SK-N-SH treated with all-trans-retinoic acid at 6 μM for 48 hours (cell line): Measurements from ENCODE around the gene ANKLE2.

Experiments
- ATAC-seq: fragments of 200-7000 bp; cut with Tn5 transposase; 3 replicates; pipeline ENCODE4 v1.9.1; 2020; ENCODE audit warnings: mild to moderate bottlenecking, moderate library complexity
- ARNTL ChIP-seq: fragments of 450-650 bp; formaldehyde crosslinking; IDR thresholded peaks from 2 replicates; pipeline ENCODE4 v1.5.0; 2020; ENCODE audit warnings: low read depth, mild to moderate bottlenecking, moderate library complexity, borderline replicate concordance
- BACH2 ChIP-seq: fragments of 250-450 bp; sonication (Bioruptor Pico); IDR thresholded peaks from 2 replicates; pipeline ENCODE4 v1.9.0; 2021; ENCODE audit warnings: mild to moderate bottlenecking, borderline replicate concordance
- CREB5 ChIP-seq: fragments of 250-450 bp; sonication (Bioruptor Pico); IDR thresholded peaks from 2 replicates; pipeline ENCODE4 v1.5.1; 2020; ENCODE audit warnings: low read depth, mild to moderate bottlenecking, moderate library complexity
- CSDC2 ChIP-seq: fragments of 250-450 bp; sonication (Bioruptor Pico); IDR thresholded peaks from 2 replicates; pipeline ENCODE4 v1.5.0; 2020; ENCODE audit warnings: mild to moderate bottlenecking, moderate library complexity
- ESRRG ChIP-seq: fragments of 250-450 bp; sonication (Bioruptor Pico); IDR thresholded peaks from 2 replicates; pipeline ENCODE4 v1.6.1; 2021; ENCODE audit warnings: mild to moderate bottlenecking
- GLIS3 ChIP-seq: fragments of 250-450 bp; sonication (Bioruptor Pico); IDR thresholded peaks from 2 replicates; pipeline ENCODE4 v1.5.0; 2020; ENCODE audit warnings: mild to moderate bottlenecking, moderate library complexity
- ISL1 ChIP-seq: fragments of 250-450 bp; sonication (Bioruptor Pico); IDR thresholded peaks from 2 replicates; pipeline ENCODE4 v2.1.2; 2022; ENCODE audit warnings: mild to moderate bottlenecking, moderate library complexity
- OSR1 ChIP-seq: fragments of 250-450 bp; sonication (Bioruptor Pico); IDR thresholded peaks from 2 replicates; pipeline ENCODE4 v1.8.0; 2022; ENCODE audit warnings: moderate library complexity, mild to moderate bottlenecking, inconsistent platforms
- PATZ1 ChIP-seq: fragments of 250-450 bp; sonication (Bioruptor Pico); IDR thresholded peaks from 2 replicates; pipeline ENCODE4 v1.8.0; 2020; ENCODE audit warnings: mild to moderate bottlenecking, moderate library complexity, borderline replicate concordance
- PPARA ChIP-seq: fragments of 250-450 bp; sonication (Bioruptor Pico); IDR thresholded peaks from 2 replicates; pipeline ENCODE4 v1.5.0; 2020; ENCODE audit warnings: mild to moderate bottlenecking, borderline replicate concordance
- SNAI2 ChIP-seq: fragments of 250-450 bp; sonication (Bioruptor Pico); IDR thresholded peaks from 2 replicates; pipeline ENCODE4 v1.5.0; 2020; ENCODE audit warnings: mild to moderate bottlenecking, moderate library complexity
- TCF4 ChIP-seq: fragments of 250-450 bp; sonication (Bioruptor Pico); IDR thresholded peaks from 2 replicates; pipeline ENCODE4 v1.8.0; 2021; ENCODE audit warnings: mild to moderate bottlenecking, moderate library complexity, borderline replicate concordance
- TOX ChIP-seq: fragments of 250-450 bp; sonication (Bioruptor Pico); IDR thresholded peaks from 2 replicates; pipeline ENCODE4 v1.8.0; 2021; ENCODE audit warnings: mild to moderate bottlenecking, moderate library complexity, borderline replicate concordance
- TSHZ2 ChIP-seq: fragments of 250-450 bp; sonication (Bioruptor Pico); IDR thresholded peaks from 2 replicates; pipeline ENCODE4 v1.5.0; 2020; ENCODE audit warnings: mild to moderate bottlenecking, moderate library complexity
- ZC3H10 ChIP-seq: fragments of 250-450 bp; sonication (Bioruptor Pico); IDR thresholded peaks from 2 replicates; pipeline ENCODE4 v1.5.1; 2021; ENCODE audit warnings: mild to moderate bottlenecking, moderate library complexity
- ZFP3 ChIP-seq: fragments of 250-450 bp; sonication (Bioruptor Pico); IDR thresholded peaks from 2 replicates; pipeline ENCODE4 v1.5.0; 2020; ENCODE audit warnings: mild to moderate bottlenecking, moderate library complexity
- ZFP30 ChIP-seq: fragments of 450-650 bp; formaldehyde crosslinking; IDR thresholded peaks from 2 replicates; pipeline ENCODE4 v1.5.0; 2022; ENCODE audit warnings: mild to moderate bottlenecking, moderate library complexity
- ZNF70 ChIP-seq: fragments of 450-650 bp; formaldehyde crosslinking; IDR thresholded peaks from 2 replicates; pipeline ENCODE4 v1.5.0; 2020; ENCODE audit warnings: mild to moderate bottlenecking, moderate library complexity
- ZNF8 ChIP-seq: fragments of 450-650 bp; formaldehyde crosslinking; IDR thresholded peaks from 2 replicates; pipeline ENCODE4 v1.5.0; 2020; ENCODE audit warnings: mild to moderate bottlenecking, moderate library complexity

Gene ANKLE2

GRCh38 chr12:132718644-132719043 lies 43.0 kb downstream of the ANKLE2 start:
- TF ChIP-seq ZNF70, result no peak
- TF ChIP-seq ZFP30 (CRISPR knock-in tag), result no peak
- TF ChIP-seq ZNF8 (CRISPR knock-in tag), result no peak
- no peak for TF ChIP-seq SNAI2 (CRISPR knock-in tag)
- TF ChIP-seq ZC3H10 (CRISPR knock-in tag), result no peak
- TF ChIP-seq TSHZ2 (CRISPR knock-in tag), result no peak
- no peak for TF ChIP-seq CREB5 (CRISPR knock-in tag)
- no peak for TF ChIP-seq ZFP3
- TF ChIP-seq OSR1 (CRISPR knock-in tag), result no peak
- TF ChIP-seq CSDC2, result no peak
- TF ChIP-seq, all 23 proteins: peak for 0
- ATAC-seq, result no peak

GRCh38 chr12:132717531-132718387 lies 43.9 kb downstream of the ANKLE2 start:
- TF ChIP-seq CREB5 (CRISPR knock-in tag) (no peak), ZNF70 (no peak), CSDC2 (no peak), OSR1 (CRISPR knock-in tag) (no peak), TOX (CRISPR knock-in tag) (no peak), GLIS3 (CRISPR knock-in tag) (no peak), PPARA (CRISPR knock-in tag) (no peak), TCF4 (no peak), ZNF8 (CRISPR knock-in tag) (no peak), ARNTL (CRISPR knock-in tag) (no peak), SNAI2 (CRISPR knock-in tag) (no peak), BACH2 (no peak), ZFP30 (CRISPR knock-in tag) (no peak), ISL1 (CRISPR knock-in tag) (no peak), TSHZ2 (CRISPR knock-in tag) (no peak), ESRRG (CRISPR knock-in tag) (no peak), PATZ1 (no peak)
- ATAC-seq, result no peak

GRCh38 chr12:132717011-132717410 lies 44.6 kb downstream of the ANKLE2 start:
- no peak for TF ChIP-seq PATZ1
- TF ChIP-seq ARNTL (CRISPR knock-in tag), result no peak
- no peak for TF ChIP-seq ZFP3
- TF ChIP-seq, all 23 proteins: peak for 0
- no peak for ATAC-seq
